ENCODE results near the gene ALKAL2. TPM values are rescaled to one million over a fixed set of nuclear protein-coding genes. Genes with fewer than 3 reads are reported as not detected.

Gene ALKAL2
- total RNA-seq, 1 donor from 2014 or later = 1.5 TPM

- FAIRE-seq = no peak
- peaks cover 21% of the 10 kb centered on the region for H3K4me1 Mint-ChIP-seq (ENCODE audit: low read depth, unreplicated experiment)
- Histone ChIP-seq H3K4me1 (ENCODE audit: insufficient read depth, low read length) (peaks cover 29% of the 10 kb centered on the region), H3K4me3 (ENCODE audit: insufficient read depth, low read depth, low read length) (peak overlapping the region; percentile 34), H4K20me1 (ENCODE audit: insufficient read depth, low read length) (peaks cover 8% of the 10 kb centered on the region), H3K27ac (ENCODE audit: low read depth, low read length) (no peak overlapping the region), H3K9ac (ENCODE audit: low read length) (no peak overlapping the region), H3K36me3 (ENCODE audit: insufficient read depth, low read length) (peaks cover under 1% of the 10 kb centered on the region), H3K79me2 (ENCODE audit: insufficient read depth, low read length) (no peaks in the 10 kb centered on the region), H3K4me2 (ENCODE audit: low read length) (peak overlapping the region; percentile 71), H2AFZ (ENCODE audit: low read depth, low read length) (peak overlapping the region; percentile 20), H3K27me3 (ENCODE audit: insufficient read depth, low read length) (peaks cover 10% of the 10 kb centered on the region), H3K9me3 (ENCODE audit: insufficient read depth, low read depth, low read length) (no peaks in the 10 kb centered on the region)
- no peak overlapping the region for H3K27ac Mint-ChIP-seq (ENCODE audit: unreplicated experiment)
- no peak for DNase-seq (ENCODE audit: low read depth)
- H3K4me3 Mint-ChIP-seq (ENCODE audit: unreplicated experiment) = peak overlapping the region; percentile 62
- peaks cover 14% of the 10 kb centered on the region for H3K27me3 Mint-ChIP-seq (ENCODE audit: low read depth, unreplicated experiment)
- no peak for TF ChIP-seq EZH2 (IDR thresholded peaks at IDR 0.05; ENCODE audit: insufficient read depth, low read length)
- TF ChIP-seq CTCF (IDR thresholded peaks at IDR 0.05; ENCODE audit: insufficient read depth, low read depth, low read length) = no peak
- H3K36me3 Mint-ChIP-seq (ENCODE audit: low read depth, unreplicated experiment) = peaks cover 5% of the 10 kb centered on the region
- no peaks in the 10 kb centered on the region for H3K9me3 Mint-ChIP-seq (ENCODE audit: unreplicated experiment)
Measured at GRCh38 chr2:286774-287392, 1.0 kb downstream of the ALKAL2 start.

- no peak for DNase-seq (ENCODE audit: low read depth)
- peak overlapping the region; percentile 6 for H3K4me2 ChIP-seq (ENCODE audit: low read length)
- Mint-ChIP-seq H3K9me3 (ENCODE audit: unreplicated experiment) (no peaks in the 10 kb centered on the region), H3K27ac (ENCODE audit: unreplicated experiment) (no peak overlapping the region), H3K27me3 (ENCODE audit: low read depth, unreplicated experiment) (peaks cover 12% of the 10 kb centered on the region), H3K4me1 (ENCODE audit: low read depth, unreplicated experiment) (peaks cover 21% of the 10 kb centered on the region), H3K36me3 (ENCODE audit: low read depth, unreplicated experiment) (peaks cover 8% of the 10 kb centered on the region), H3K4me3 (ENCODE audit: unreplicated experiment) (peak overlapping the region; percentile 13)
- no peaks in the 10 kb centered on the region for H3K9me3 ChIP-seq (ENCODE audit: insufficient read depth, low read depth, low read length)
- peaks cover 29% of the 10 kb centered on the region for H3K4me1 ChIP-seq (ENCODE audit: insufficient read depth, low read length)
- no peak overlapping the region for H3K4me3 ChIP-seq (ENCODE audit: insufficient read depth, low read depth, low read length)
- H4K20me1 ChIP-seq (ENCODE audit: insufficient read depth, low read length) = peaks cover 8% of the 10 kb centered on the region
- H3K36me3 ChIP-seq (ENCODE audit: insufficient read depth, low read length) = peaks cover 8% of the 10 kb centered on the region
- TF ChIP-seq CTCF (IDR thresholded peaks at IDR 0.05; ENCODE audit: insufficient read depth, low read depth, low read length) = no peak
- no peak for TF ChIP-seq EZH2 (IDR thresholded peaks at IDR 0.05; ENCODE audit: insufficient read depth, low read length)
- H3K79me2 ChIP-seq (ENCODE audit: insufficient read depth, low read length) = no peaks in the 10 kb centered on the region
- no peak overlapping the region for H2AFZ ChIP-seq (ENCODE audit: low read depth, low read length)
- no peak overlapping the region for H3K27ac ChIP-seq (ENCODE audit: low read depth, low read length)
- peak; percentile 26 for FAIRE-seq
- H3K9ac ChIP-seq (ENCODE audit: low read length) = no peak overlapping the region
- peaks cover 10% of the 10 kb centered on the region for H3K27me3 ChIP-seq (ENCODE audit: insufficient read depth, low read length)
Measured at GRCh38 chr2:286035-286434, 1.9 kb downstream of the ALKAL2 start.

GRCh38 chr2:285531-285930 lies 2.4 kb downstream of the ALKAL2 start:
- Histone ChIP-seq H3K27me3 (ENCODE audit: insufficient read depth, low read length) (peaks cover 9% of the 10 kb centered on the region), H2AFZ (ENCODE audit: low read depth, low read length) (no peak overlapping the region), H3K27ac (ENCODE audit: low read depth, low read length) (peak overlapping the region; percentile 53), H3K9me3 (ENCODE audit: insufficient read depth, low read depth, low read length) (no peaks in the 10 kb centered on the region), H3K9ac (ENCODE audit: low read length) (peak overlapping the region; percentile 44), H3K4me2 (ENCODE audit: low read length) (peak overlapping the region; percentile 35), H4K20me1 (ENCODE audit: insufficient read depth, low read length) (peaks cover 8% of the 10 kb centered on the region), H3K4me1 (ENCODE audit: insufficient read depth, low read length) (peaks cover 29% of the 10 kb centered on the region), H3K36me3 (ENCODE audit: insufficient read depth, low read length) (peaks cover 8% of the 10 kb centered on the region), H3K79me2 (ENCODE audit: insufficient read depth, low read length) (no peaks in the 10 kb centered on the region), H3K4me3 (ENCODE audit: insufficient read depth, low read depth, low read length) (no peak overlapping the region)
- Mint-ChIP-seq H3K4me3 (ENCODE audit: unreplicated experiment) (no peak overlapping the region), H3K27me3 (ENCODE audit: low read depth, unreplicated experiment) (peaks cover 7% of the 10 kb centered on the region), H3K27ac (ENCODE audit: unreplicated experiment) (peak overlapping the region; percentile 13), H3K9me3 (ENCODE audit: unreplicated experiment) (no peaks in the 10 kb centered on the region), H3K36me3 (ENCODE audit: low read depth, unreplicated experiment) (peaks cover 8% of the 10 kb centered on the region), H3K4me1 (ENCODE audit: low read depth, unreplicated experiment) (peaks cover 21% of the 10 kb centered on the region)
- DNase-seq (ENCODE audit: low read depth) (peak; percentile 78), FAIRE-seq (peak; percentile 68)
- TF ChIP-seq EZH2 (IDR thresholded peaks at IDR 0.05; ENCODE audit: insufficient read depth, low read length) (no peak), CTCF (IDR thresholded peaks at IDR 0.05; ENCODE audit: insufficient read depth, low read depth, low read length) (no peak)

All from astrocyte (in vitro differentiated cells and primary cell).